CD14-positive monocyte (primary cell): ENCODE measurements around the gene KRT8. TPM values are rescaled to one million over a fixed set of nuclear protein-coding genes. Genes with fewer than 3 reads are reported as not detected.

Experiments used
- DNase-seq, 3 donors: peaks; one replicate each; pipeline ENCODE4 v3.0.0-alpha.2; 2011 to 2022
- H2AFZ ChIP-seq: 2 replicates; pipeline ENCODE4 v1.6.0; 2012; ENCODE audit warnings: mild to moderate bottlenecking, low read depth, low read length, inconsistent platforms; ENCODE audit not compliant: insufficient read depth, poor library complexity, severe bottlenecking
- H3K27ac ChIP-seq, 2 donors: 1 replicate in 1 of 2; 2 replicates in 1 of 2; pipeline ENCODE4 v1.5.1; 2012 to 2013; ENCODE audit warnings: low read length in 2 of 2, control low read depth in 1 of 2, inconsistent platforms in 1 of 2, low read depth in 1 of 2, mild to moderate bottlenecking in 1 of 2
- H3K27me3 ChIP-seq, 2 donors: one replicate each; pipeline versions ENCODE4 v1.6.0 to v1.6.1; 2011 to 2013; ENCODE audit warnings: low read length in 2 of 2; ENCODE audit not compliant: control insufficient read depth in 2 of 2, insufficient read depth in 2 of 2
- H3K36me3 ChIP-seq, 2 donors: replicated peaks in 1 of 2; 1 replicate in 1 of 2; 2 replicates in 1 of 2; pipeline versions ENCODE4 v1.5.1 to v1.6.1; 2012 to 2013; ENCODE audit warnings: low read length in 2 of 2, control low read depth in 1 of 2, inconsistent platforms in 1 of 2, mild to moderate bottlenecking in 1 of 2; ENCODE audit not compliant: insufficient read depth in 2 of 2, control insufficient read depth in 1 of 2
- H3K4me1 ChIP-seq, 2 donors: 1 replicate in 1 of 2; 2 replicates in 1 of 2; pipeline versions ENCODE4 v1.5.1 to v1.6.1; 2012 to 2013; ENCODE audit warnings: low read length in 2 of 2, control low read depth in 1 of 2, inconsistent platforms in 1 of 2, mild to moderate bottlenecking in 1 of 2, moderate library complexity in 1 of 2; ENCODE audit not compliant: insufficient read depth in 2 of 2, control insufficient read depth in 1 of 2
- H3K4me2 ChIP-seq: replicated peaks from 2 replicates; pipeline ENCODE3; 2012; ENCODE audit warnings: low read length, moderate library complexity, mild to moderate bottlenecking; ENCODE audit not compliant: poor library complexity, severe bottlenecking; ENCODE audit errors: extremely low read depth
- H3K4me3 ChIP-seq, 3 experiments: fragments of 200-600 bp in 1 of 3; sonication (generic) in 1 of 3; replicated peaks in 1 of 3; 1 replicate in 2 of 3; 2 replicates in 1 of 3; pipeline ENCODE4 v1.5.1; 2011 to 2013; ENCODE audit warnings: low read length in 3 of 3, mild to moderate bottlenecking in 3 of 3, control low read depth in 2 of 3, low read depth in 2 of 3, inconsistent platforms in 1 of 3, moderate library complexity in 1 of 3
- H3K79me2 ChIP-seq: 2 replicates; pipeline ENCODE4 v1.6.0; 2012; ENCODE audit warnings: mild to moderate bottlenecking, control low read depth, inconsistent platforms, low read length, moderate library complexity; ENCODE audit not compliant: insufficient read depth
- H3K9ac ChIP-seq: 2 replicates; pipeline ENCODE4 v1.6.0; 2017; ENCODE audit warnings: low read length, mild to moderate bottlenecking; ENCODE audit not compliant: insufficient read depth, poor library complexity, severe bottlenecking
- H3K9me3 ChIP-seq, 2 donors: replicated peaks in 1 of 2; 1 replicate in 1 of 2; 2 replicates in 1 of 2; pipeline versions ENCODE4 v1.5.1 to v1.6.1; 2012 to 2013; ENCODE audit warnings: low read length in 2 of 2, control low read depth in 1 of 2; ENCODE audit not compliant: control insufficient read depth in 1 of 2, insufficient read depth in 1 of 2
- H4K20me1 ChIP-seq: 2 replicates; pipeline ENCODE4 v1.6.0; 2012; ENCODE audit warnings: mild to moderate bottlenecking, low read length, control low read depth, moderate library complexity; ENCODE audit not compliant: insufficient read depth
- H3K27ac Mint-ChIP-seq, 7 donors: one replicate each; pipeline ENCODE4 v1.8.0; 2020; ENCODE audit warnings: mild to moderate bottlenecking in 7 of 7, mixed read lengths in 7 of 7, moderate library complexity in 6 of 7, inconsistent platforms in 2 of 7
- H3K27me3 Mint-ChIP-seq, 3 donors: one replicate each; pipeline ENCODE4 v1.8.0; 2021 to 2022; ENCODE audit warnings: low read depth in 3 of 3, mild to moderate bottlenecking in 3 of 3, mixed read lengths in 3 of 3, moderate library complexity in 3 of 3, inconsistent platforms in 1 of 3
- H3K36me3 Mint-ChIP-seq, 2 donors: one replicate each; pipeline ENCODE4 v1.8.0; 2020; ENCODE audit warnings: mixed read lengths in 2 of 2, inconsistent platforms in 1 of 2, mild to moderate bottlenecking in 1 of 2
- H3K4me1 Mint-ChIP-seq: one replicate; pipeline ENCODE4 v1.8.0; 2020; ENCODE audit warnings: mild to moderate bottlenecking, mixed read lengths
- H3K4me3 Mint-ChIP-seq, 2 donors: one replicate each; pipeline ENCODE4 v1.8.0; 2020; ENCODE audit warnings: mild to moderate bottlenecking in 2 of 2, mixed read lengths in 2 of 2, moderate library complexity in 1 of 2
- H3K9me3 Mint-ChIP-seq, 7 donors: one replicate each; pipeline ENCODE4 v1.8.0; 2020 to 2022; ENCODE audit warnings: mixed read lengths in 7 of 7, mild to moderate bottlenecking in 6 of 7, moderate library complexity in 6 of 7, inconsistent platforms in 2 of 7
- WGBS: methylation state at CpG from one replicate; pipeline ENCODE4 v1.1.5; 2013; ENCODE audit warnings: missing lambda C conversion rate; ENCODE audit not compliant: insufficient coverage; 5-methylcytosine and 5-hydroxymethylcytosine counted together
- intact Hi-C, 2 donors: fragments of 100-400 bp; cut with micrococcal nuclease; formaldehyde crosslinking; loops; one replicate each; pipeline versions ENCODE4 v1.15.0 to v1.15.1; 2023
- polyA plus RNA-seq, 3 donors: library from polyadenylated mRNA; depleted of rRNA in 1 of 3; unstranded in 2 of 3; stranded (reverse) in 1 of 3; fragments of 300-500 nt in 2 of 3; fragments of >200 nt in 1 of 3; fragmentation: Illumina TruSeq in 2 of 3; gene quantifications; 1 replicate in 2 of 3; 2 replicates in 1 of 3; pipeline ENCODE4 v1.2.3, GENCODE V29; 2012 to 2021
- TF ChIP-seq, protein P1 (sequence below): fragments of 200-600 bp; IDR thresholded peaks from one replicate; pipeline ENCODE4 v1.8.0; 2022; ENCODE audit warnings: antibody characterized with exemption, mild to moderate bottlenecking

The KRT8 gene
- polyA plus RNA-seq, 3 donors = 0.16 to 0.39 TPM; not detected in 1

DNA sequence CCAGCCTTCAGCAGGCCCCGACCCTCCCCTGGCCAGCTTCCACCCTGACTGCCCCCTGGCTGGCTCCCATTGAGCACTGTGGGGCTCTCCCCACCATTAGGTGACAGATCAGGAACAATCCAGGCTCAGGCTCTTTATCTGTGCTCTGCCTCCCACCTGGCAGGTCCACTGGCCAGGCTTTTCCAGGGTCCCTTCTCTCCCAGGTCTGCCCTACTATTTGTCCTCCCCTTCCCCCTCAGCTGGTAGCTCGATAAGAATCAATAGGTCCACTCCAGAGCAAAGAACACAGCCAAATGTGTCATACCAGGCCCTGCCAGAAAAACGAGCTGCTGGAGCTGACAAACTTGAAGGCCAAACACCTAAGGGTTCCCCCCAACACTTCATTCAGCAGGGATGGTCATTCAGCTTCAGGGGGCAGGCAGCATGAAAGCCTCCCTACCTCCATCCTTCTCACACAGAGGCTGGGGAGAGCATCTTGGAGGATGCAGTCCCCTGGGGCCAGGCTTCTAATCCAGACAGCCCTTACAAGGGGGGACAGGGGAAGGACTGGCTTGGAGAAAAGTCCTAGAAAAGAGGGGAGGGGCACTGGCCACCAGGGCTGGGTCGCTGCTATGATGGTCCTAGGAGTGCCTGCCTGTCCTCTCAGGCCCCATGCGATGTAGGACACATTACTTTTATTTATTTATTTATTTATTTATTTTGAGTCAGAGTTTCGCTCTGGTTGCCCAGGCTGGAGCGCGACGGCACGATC lies 42.1 kb upstream of the KRT8 start:
- Histone ChIP-seq H3K9ac (no peak overlapping the region), H3K4me2 (no peak overlapping the region), H2AFZ (no peak overlapping the region), H3K79me2 (no peaks in the 10 kb centered on the region), H3K27ac (no peak overlapping the region), H4K20me1 (no peaks in the 10 kb centered on the region), H3K27me3 (peaks cover 4 to 25% of the 10 kb centered on the region in 2 donors), H3K36me3 (no peaks in the 10 kb centered on the region), H3K4me1 (peaks cover 8 to 15% of the 10 kb centered on the region in 2 donors), H3K4me3 (no peak overlapping the region), H3K9me3 (no peaks in the 10 kb centered on the region)
- Mint-ChIP-seq H3K27ac (no peak overlapping the region), H3K27me3 (peaks cover 30 to 35% (median 30%) of the 10 kb centered on the region in 3 donors), H3K36me3 (no peaks in the 10 kb centered on the region), H3K4me3 (no peak overlapping the region), H3K9me3 (peaks cover 0 to 2% (median 0%) of the 10 kb centered on the region in 7 donors), H3K4me1 (peaks cover 14% of the 10 kb centered on the region)
- intact Hi-C loops = no loop called here
- WGBS = 88% methylated on average over 8 of the region's 10 CpGs
- TF ChIP-seq, protein P1, sequence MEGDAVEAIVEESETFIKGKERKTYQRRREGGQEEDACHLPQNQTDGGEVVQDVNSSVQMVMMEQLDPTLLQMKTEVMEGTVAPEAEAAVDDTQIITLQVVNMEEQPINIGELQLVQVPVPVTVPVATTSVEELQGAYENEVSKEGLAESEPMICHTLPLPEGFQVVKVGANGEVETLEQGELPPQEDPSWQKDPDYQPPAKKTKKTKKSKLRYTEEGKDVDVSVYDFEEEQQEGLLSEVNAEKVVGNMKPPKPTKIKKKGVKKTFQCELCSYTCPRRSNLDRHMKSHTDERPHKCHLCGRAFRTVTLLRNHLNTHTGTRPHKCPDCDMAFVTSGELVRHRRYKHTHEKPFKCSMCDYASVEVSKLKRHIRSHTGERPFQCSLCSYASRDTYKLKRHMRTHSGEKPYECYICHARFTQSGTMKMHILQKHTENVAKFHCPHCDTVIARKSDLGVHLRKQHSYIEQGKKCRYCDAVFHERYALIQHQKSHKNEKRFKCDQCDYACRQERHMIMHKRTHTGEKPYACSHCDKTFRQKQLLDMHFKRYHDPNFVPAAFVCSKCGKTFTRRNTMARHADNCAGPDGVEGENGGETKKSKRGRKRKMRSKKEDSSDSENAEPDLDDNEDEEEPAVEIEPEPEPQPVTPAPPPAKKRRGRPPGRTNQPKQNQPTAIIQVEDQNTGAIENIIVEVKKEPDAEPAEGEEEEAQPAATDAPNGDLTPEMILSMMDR = no peak
- no peak for DNase-seq

DNA sequence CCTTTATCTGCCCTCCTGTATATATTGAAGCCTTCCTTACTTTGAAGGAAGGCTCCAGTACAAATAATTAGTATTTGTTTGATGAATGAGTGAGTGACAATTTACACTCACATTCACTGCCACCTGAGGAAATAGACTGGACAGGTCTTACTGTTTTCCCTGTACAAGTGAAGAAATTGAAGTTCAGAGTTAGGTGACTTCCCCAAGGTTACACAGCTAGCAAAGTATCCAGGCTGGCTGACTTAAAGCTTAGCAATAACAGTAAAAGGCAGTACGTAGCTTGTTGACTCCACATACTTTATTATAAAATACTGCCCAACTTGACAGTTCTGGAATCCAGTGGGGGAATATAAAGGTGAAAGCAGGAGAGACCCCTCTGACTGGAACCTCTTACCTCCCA lies 41.5 kb upstream of the KRT8 start:
- TF ChIP-seq, protein P1 = no peak
- no peak overlapping the region for H2AFZ ChIP-seq
- no CpG with 5 or more reads among the region's 1 CpG for WGBS
- no peak overlapping the region for H3K4me2 ChIP-seq
- Mint-ChIP-seq H3K27ac (no peak overlapping the region), H3K4me3 (no peak overlapping the region), H3K36me3 (no peaks in the 10 kb centered on the region), H3K9me3 (peaks cover 0 to 2% (median 0%) of the 10 kb centered on the region in 7 donors), H3K27me3 (peaks cover 28 to 37% (median 30%) of the 10 kb centered on the region in 3 donors), H3K4me1 (peaks cover 14% of the 10 kb centered on the region)
- H3K36me3 ChIP-seq = no peaks in the 10 kb centered on the region
- H3K27ac ChIP-seq = no peak overlapping the region
- peaks cover 4 to 25% of the 10 kb centered on the region in 2 donors for H3K27me3 ChIP-seq
- H3K4me1 ChIP-seq = peaks cover 8 to 15% of the 10 kb centered on the region in 2 donors
- no peak overlapping the region for H3K9ac ChIP-seq
- no peaks in the 10 kb centered on the region for H3K79me2 ChIP-seq
- intact Hi-C loops = no loop called here
- no peak overlapping the region for H3K4me3 ChIP-seq
- no peaks in the 10 kb centered on the region for H3K9me3 ChIP-seq
- no peaks in the 10 kb centered on the region for H4K20me1 ChIP-seq
- no peak for DNase-seq
